Trophoblast cell (in vitro differentiated cells and primary cell): ENCODE results near the gene PEX14.
A peak's percentile ranks its signal among the peaks of the same experiment; 100 is the strongest.

Experiments
- DNase-seq, 2 donors: peaks; one replicate each; pipeline ENCODE4 v3.0.0-alpha.2; 2016
- H2AFZ ChIP-seq: 2 replicates; pipeline ENCODE4 v1.6.1; 2013; ENCODE audit warnings: low read length, moderate library complexity, mild to moderate bottlenecking; ENCODE audit not compliant: insufficient read depth, poor library complexity
- H2AK5ac ChIP-seq: 2 replicates; pipeline ENCODE4 v1.6.1; 2013; ENCODE audit warnings: mild to moderate bottlenecking, low read length
- H2BK120ac ChIP-seq: 2 replicates; pipeline ENCODE4 v1.6.1; 2013; ENCODE audit warnings: low read length, mild to moderate bottlenecking, moderate library complexity; ENCODE audit not compliant: insufficient read depth, poor library complexity
- H2BK12ac ChIP-seq: 2 replicates; pipeline ENCODE4 v1.6.1; 2013; ENCODE audit warnings: mild to moderate bottlenecking, low read length, moderate library complexity
- H2BK5ac ChIP-seq: 2 replicates; pipeline ENCODE4 v1.6.1; 2013; ENCODE audit warnings: low read length, low read depth, moderate library complexity, mild to moderate bottlenecking; ENCODE audit not compliant: poor library complexity
- H3K14ac ChIP-seq: 2 replicates; pipeline ENCODE4 v1.6.1; 2013; ENCODE audit warnings: mild to moderate bottlenecking, low read length
- H3K18ac ChIP-seq: 2 replicates; pipeline ENCODE4 v1.6.1; 2013; ENCODE audit warnings: mild to moderate bottlenecking, low read length
- H3K23ac ChIP-seq: 2 replicates; pipeline ENCODE4 v1.6.1; 2013; ENCODE audit warnings: low read length
- H3K27ac ChIP-seq: 2 replicates; pipeline ENCODE4 v1.5.1; 2013; ENCODE audit warnings: low read depth, mild to moderate bottlenecking, inconsistent platforms, low read length, moderate library complexity
- H3K27me3 ChIP-seq: 2 replicates; pipeline ENCODE4 v1.6.1; 2013; ENCODE audit warnings: inconsistent platforms, mild to moderate bottlenecking, low read length, moderate library complexity; ENCODE audit not compliant: insufficient read depth
- H3K36me3 ChIP-seq, 2 experiments: 1 replicate in 1 of 2; 2 replicates in 1 of 2; pipeline ENCODE4 v1.6.1; 2013; ENCODE audit warnings: low read length in 2 of 2, mild to moderate bottlenecking in 2 of 2, moderate library complexity in 1 of 2; ENCODE audit not compliant: insufficient read depth in 2 of 2, control insufficient read depth in 1 of 2
- H3K4ac ChIP-seq: 2 replicates; pipeline ENCODE4 v1.6.1; 2013; ENCODE audit warnings: low read depth, mild to moderate bottlenecking, low read length, moderate library complexity
- H3K4me1 ChIP-seq, 2 experiments: 1 replicate in 1 of 2; 2 replicates in 1 of 2; pipeline ENCODE4 v1.6.1; 2013; ENCODE audit warnings: low read length in 2 of 2, mild to moderate bottlenecking in 2 of 2, moderate library complexity in 1 of 2; ENCODE audit not compliant: insufficient read depth in 2 of 2, control insufficient read depth in 1 of 2
- H3K4me2 ChIP-seq: 2 replicates; pipeline ENCODE4 v1.6.1; 2013; ENCODE audit warnings: inconsistent platforms, mild to moderate bottlenecking, low read length, moderate library complexity
- H3K4me3 ChIP-seq: 2 replicates; pipeline ENCODE4 v1.5.1; 2013; ENCODE audit warnings: mild to moderate bottlenecking, low read depth, low read length, inconsistent platforms
- H3K79me1 ChIP-seq: one replicate; pipeline ENCODE4 v1.6.1; 2013; ENCODE audit warnings: low read length
- H3K79me2 ChIP-seq: 2 replicates; pipeline ENCODE4 v1.6.1; 2013; ENCODE audit warnings: low read length, mild to moderate bottlenecking; ENCODE audit not compliant: control insufficient read depth, insufficient read depth, poor library complexity
- H3K9ac ChIP-seq: 2 replicates; pipeline ENCODE4 v1.6.1; 2013; ENCODE audit warnings: mild to moderate bottlenecking, low read length
- H3K9me3 ChIP-seq: 2 replicates; pipeline ENCODE4 v1.6.1; 2013; ENCODE audit warnings: low read depth, mild to moderate bottlenecking, control low read depth, inconsistent platforms, low read length; ENCODE audit not compliant: insufficient read depth
- H4K12ac ChIP-seq: 2 replicates; pipeline ENCODE4 v1.6.1; 2013; ENCODE audit warnings: low read depth, mild to moderate bottlenecking, low read length, moderate library complexity
- H4K8ac ChIP-seq: 2 replicates; pipeline ENCODE4 v1.6.1; 2013; ENCODE audit warnings: low read depth, mild to moderate bottlenecking, low read length, moderate library complexity
- H4K91ac ChIP-seq: one replicate; pipeline ENCODE4 v1.6.1; 2013; ENCODE audit warnings: low read depth, mild to moderate bottlenecking, low read length, moderate library complexity
- whole genome bisulfite sequencing: extraction: QIAGEN DNeasy Blood & Tissue Kit; methylation state at CpG from one replicate; pipeline ENCODE4 v1.1.7; 2013; ENCODE audit warnings: missing lambda C conversion rate; ENCODE audit not compliant: insufficient read length, insufficient coverage; ENCODE audit errors: extremely low coverage; 5-methylcytosine and 5-hydroxymethylcytosine counted together

The PEX14 gene

GRCh38 chr1:10540277-10541005, 65.7 kb downstream of the PEX14 start:
- no peak overlapping the region for H3K4me3 ChIP-seq
- no peaks in the 10 kb centered on the region for H3K79me2 ChIP-seq
- WGBS: no CpG with 5 or more reads among the region's 9 CpGs

GRCh38 chr1:10541286-10541685, 66.5 kb downstream of the PEX14 start:
- H3K79me1 ChIP-seq: no peaks in the 10 kb centered on the region
- H4K12ac ChIP-seq: no peak overlapping the region
- H3K27me3 ChIP-seq: no peaks in the 10 kb centered on the region
- no peak overlapping the region for H3K4me2 ChIP-seq
- no peak overlapping the region for H2BK12ac ChIP-seq
- no peak overlapping the region for H2AK5ac ChIP-seq
- no peak overlapping the region for H3K9ac ChIP-seq
- no peak overlapping the region for H3K18ac ChIP-seq
- no peak overlapping the region for H2BK120ac ChIP-seq
- no peak overlapping the region for H4K8ac ChIP-seq
- no peak overlapping the region for H3K4me3 ChIP-seq
- no CpG with 5 or more reads among the region's 17 CpGs for WGBS
- H3K79me2 ChIP-seq: no peaks in the 10 kb centered on the region
- no peak overlapping the region for H3K27ac ChIP-seq
- peaks cover 9 to 16% of the 10 kb centered on the region in 2 experiments for H3K36me3 ChIP-seq
- no peak overlapping the region for H3K23ac ChIP-seq
- no peak for DNase-seq
- no peak overlapping the region for H3K14ac ChIP-seq
- H3K4ac ChIP-seq: no peak overlapping the region
- no peak overlapping the region for H4K91ac ChIP-seq
- H2BK5ac ChIP-seq: no peak overlapping the region
- H2AFZ ChIP-seq: no peak overlapping the region
- no peaks in the 10 kb centered on the region for H3K4me1 ChIP-seq
- no peaks in the 10 kb centered on the region for H3K9me3 ChIP-seq

More at GRCh38 chr1:10540277-10541005, 65.7 kb downstream of the PEX14 start:
- Histone ChIP-seq H3K79me1 (no peaks in the 10 kb centered on the region), H4K12ac (no peak overlapping the region), H3K4me1 (peaks cover 0 to 2% of the 10 kb centered on the region in 2 experiments), H2BK5ac (no peak overlapping the region), H3K23ac (no peak overlapping the region), H2AFZ (no peak overlapping the region), H3K27ac (no peak overlapping the region), H2BK12ac (no peak overlapping the region), H2BK120ac (no peak overlapping the region), H3K9me3 (no peaks in the 10 kb centered on the region), H3K18ac (no peak overlapping the region), H3K36me3 (peaks cover 12 to 19% of the 10 kb centered on the region in 2 experiments), H3K4me2 (no peak overlapping the region), H4K8ac (no peak overlapping the region), H4K91ac (no peak overlapping the region), H2AK5ac (no peak overlapping the region), H3K27me3 (no peaks in the 10 kb centered on the region), H3K14ac (no peak overlapping the region), H3K9ac (no peak overlapping the region), H3K4ac (no peak overlapping the region)
- no peak for DNase-seq

- Histone ChIP-seq H3K27ac (no peak overlapping the region), H4K8ac (no peak overlapping the region), H3K9ac (no peak overlapping the region), H3K23ac (no peak overlapping the region), H2BK12ac (no peak overlapping the region), H3K79me1 (no peaks in the 10 kb centered on the region), H4K12ac (no peak overlapping the region), H2BK120ac (no peak overlapping the region), H3K79me2 (no peaks in the 10 kb centered on the region), H2BK5ac (no peak overlapping the region), H3K4me2 (no peak overlapping the region), H3K4me1 (no peaks in the 10 kb centered on the region), H3K36me3 (peaks cover 9 to 14% of the 10 kb centered on the region in 2 experiments), H2AK5ac (no peak overlapping the region), H3K18ac (no peak overlapping the region), H3K4ac (no peak overlapping the region), H4K91ac (no peak overlapping the region), H3K9me3 (no peaks in the 10 kb centered on the region), H2AFZ (no peak overlapping the region), H3K14ac (no peak overlapping the region), H3K27me3 (no peaks in the 10 kb centered on the region), H3K4me3 (no peak overlapping the region)
- DNase-seq: no peak
- whole genome bisulfite sequencing: no CpG with 5 or more reads among the region's 2 CpGs
These were observed 69.5 kb downstream of the PEX14 start for GRCh38 chr1:10544239-10544638.

- Histone ChIP-seq H3K4me3 (no peak overlapping the region), H3K4ac (no peak overlapping the region), H3K4me1 (no peaks in the 10 kb centered on the region), H4K8ac (no peak overlapping the region), H3K9ac (no peak overlapping the region), H3K14ac (no peak overlapping the region), H3K27ac (no peak overlapping the region), H3K9me3 (no peaks in the 10 kb centered on the region), H4K91ac (no peak overlapping the region), H3K23ac (no peak overlapping the region), H3K18ac (no peak overlapping the region), H3K79me1 (no peaks in the 10 kb centered on the region), H3K79me2 (no peaks in the 10 kb centered on the region), H3K27me3 (no peaks in the 10 kb centered on the region), H3K4me2 (no peak overlapping the region), H2BK5ac (no peak overlapping the region), H3K36me3 (peaks cover 4 to 7% of the 10 kb centered on the region in 2 experiments), H2AFZ (no peak overlapping the region), H2BK12ac (no peak overlapping the region), H4K12ac (no peak overlapping the region), H2AK5ac (no peak overlapping the region), H2BK120ac (no peak overlapping the region)
- peak; percentile 11 to 78 for DNase-seq
- WGBS: no CpG with 5 or more reads among the region's 1 CpG
These were observed 72.1 kb downstream of the PEX14 start for GRCh38 chr1:10546896-10547295.
